Activated naive CD4-positive, alpha-beta T cell treated with anti-CD3 and anti-CD28 coated beads, Interleukin-2, amount 50 U/mL, for 72 hours (primary cell): ENCODE data around the gene ERCC5. TPM values are rescaled to one million over a fixed set of nuclear protein-coding genes. Genes with fewer than 3 reads are reported as not detected.
A peak's percentile ranks its signal among the peaks of the same experiment; 100 is the strongest.

Experiments
- ATAC-seq, 2 donors: fragments of 150-1000 bp; cut with Tn5 transposase; 2 replicates each; pipeline ENCODE4 v1.10.0; 2021; ENCODE audit warnings: mild to moderate bottlenecking in 2 of 2, moderate library complexity in 2 of 2
- DNase-seq, 2 donors: peaks; one replicate each; pipeline ENCODE4 v3.0.0; 2021 to 2022; ENCODE audit warnings: low spot score in 2 of 2
- H3K27ac Mint-ChIP-seq, 2 donors: one replicate each; pipeline ENCODE4 v1.8.0; 2022; ENCODE audit warnings: mild to moderate bottlenecking in 2 of 2, mixed read lengths in 2 of 2
- H3K36me3 Mint-ChIP-seq, 2 donors: one replicate each; pipeline ENCODE4 v1.8.0; 2022; ENCODE audit warnings: mixed read lengths in 2 of 2
- H3K9me3 Mint-ChIP-seq, 2 donors: one replicate each; pipeline ENCODE4 v1.8.0; 2022; ENCODE audit warnings: mixed read lengths in 2 of 2
- total RNA-seq, 2 donors: library from RNA; stranded (reverse); gene quantifications; one replicate each; pipeline ENCODE4 v1.2.3, GENCODE V29; 2022

The ERCC5 gene
- 10 to 100 TPM; 69.7 to 84.6 TPM for total RNA-seq

GRCh38 chr13:102845630-102846260 is at the start of gene ERCC5:
Gene ERCC5 (plus strand): TSS chr13:102846032. CDS start chr13:102846267, 235 bp downstream.
- Mint-ChIP-seq H3K9me3 (no peaks in the 10 kb centered on the region), H3K36me3 (peaks cover 16 to 19% of the 10 kb centered on the region in 2 donors), H3K27ac (peak within 1 kb of the TSS; percentile 99)
- peak; percentile 88 to 94 for DNase-seq
- ATAC-seq = peak; percentile 88 to 90

GRCh38 chr13:102798581-102799425 is 47.0 kb upstream of the ERCC5 start, which contains the start of the genes BIVM and POGLUT2:
Gene BIVM (plus strand): TSS chr13:102799119. CDS start chr13:102807268, 8,149 bp downstream.
Gene POGLUT2 (minus strand): TSS chr13:102798976. CDS start chr13:102798670, 306 bp downstream.
- Mint-ChIP-seq H3K9me3 (no peaks in the 10 kb centered on the region), H3K36me3 (peaks cover 5 to 13% of the 10 kb centered on the region in 2 donors), H3K27ac (peak within 1 kb of the TSS; percentile 72 to 82)
- DNase-seq (peak; percentile 63 to 81), ATAC-seq (peak; percentile 69 to 93)

GRCh38 chr13:102799426-102800144 is 46.2 kb upstream of the ERCC5 start:
- Mint-ChIP-seq H3K27ac (peak overlapping the region; percentile 72 to 81), H3K9me3 (no peaks in the 10 kb centered on the region), H3K36me3 (peaks cover 5 to 13% of the 10 kb centered on the region in 2 donors)
- ATAC-seq (peak; percentile 8 to 22), DNase-seq (peak in 1 of 2 donors; percentile 61)

GRCh38 chr13:102800145-102801041 is 45.4 kb upstream of the ERCC5 start:
- Mint-ChIP-seq H3K36me3 (peaks cover 5 to 13% of the 10 kb centered on the region in 2 donors), H3K9me3 (no peaks in the 10 kb centered on the region), H3K27ac (peak overlapping the region; percentile 72 to 81)
- ATAC-seq (peak; percentile 82 to 91), DNase-seq (peak; percentile 80 to 88)

- peaks cover 6 to 7% of the 10 kb centered on the region in 2 donors for H3K36me3 Mint-ChIP-seq
- DNase-seq (no peak), ATAC-seq (no peak)
- H3K27ac Mint-ChIP-seq = no peak overlapping the region
- H3K9me3 Mint-ChIP-seq = no peaks in the 10 kb centered on the region
Observed at GRCh38 chr13:102805680-102806079, 40.2 kb upstream of the ERCC5 start.

GRCh38 chr13:102807699-102808098 is 38.1 kb upstream of the ERCC5 start:
- ATAC-seq = no peak
- peaks cover 14 to 17% of the 10 kb centered on the region in 2 donors for H3K36me3 Mint-ChIP-seq
- no peak for DNase-seq

GRCh38 chr13:102812611-102813287 is 33.1 kb upstream of the ERCC5 start:
- Mint-ChIP-seq H3K9me3 (peaks cover 0 to 4% of the 10 kb centered on the region in 2 donors), H3K27ac (no peak overlapping the region), H3K36me3 (peaks cover 8 to 17% of the 10 kb centered on the region in 2 donors)
- no peak for ATAC-seq
- no peak for DNase-seq

More at GRCh38 chr13:102807699-102808098, 38.1 kb upstream of the ERCC5 start:
- peaks cover 0 to 4% of the 10 kb centered on the region in 2 donors for H3K9me3 Mint-ChIP-seq
- no peak overlapping the region for H3K27ac Mint-ChIP-seq

- no peak for ATAC-seq
- Mint-ChIP-seq H3K36me3 (peaks cover 8 to 17% of the 10 kb centered on the region in 2 donors), H3K9me3 (peaks cover 0 to 4% of the 10 kb centered on the region in 2 donors), H3K27ac (no peak overlapping the region)
- DNase-seq = no peak
Observed at GRCh38 chr13:102814025-102814607, 31.7 kb upstream of the ERCC5 start.

GRCh38 chr13:102814793-102815192 is 31.0 kb upstream of the ERCC5 start:
- DNase-seq (no peak), ATAC-seq (no peak)
- H3K9me3 Mint-ChIP-seq = peaks cover 0 to 4% of the 10 kb centered on the region in 2 donors
- peaks cover 8 to 22% of the 10 kb centered on the region in 2 donors for H3K36me3 Mint-ChIP-seq
- H3K27ac Mint-ChIP-seq = no peak overlapping the region

- H3K27ac Mint-ChIP-seq = no peak overlapping the region
- H3K9me3 Mint-ChIP-seq = peaks cover 0 to 4% of the 10 kb centered on the region in 2 donors
- peaks cover 8 to 17% of the 10 kb centered on the region in 2 donors for H3K36me3 Mint-ChIP-seq
- DNase-seq = no peak
- no peak for ATAC-seq
Observed at GRCh38 chr13:102815788-102816187, 30.0 kb upstream of the ERCC5 start.

- ATAC-seq (no peak), DNase-seq (no peak)
- no peak overlapping the region for H3K27ac Mint-ChIP-seq
- H3K9me3 Mint-ChIP-seq = peaks cover 0 to 4% of the 10 kb centered on the region in 2 donors
- H3K36me3 Mint-ChIP-seq = peaks cover 7 to 14% of the 10 kb centered on the region in 2 donors
Observed at GRCh38 chr13:102816708-102817107, 29.1 kb upstream of the ERCC5 start.

GRCh38 chr13:102817241-102817640 is 28.6 kb upstream of the ERCC5 start:
- no peak overlapping the region for H3K27ac Mint-ChIP-seq
- peaks cover 2 to 9% of the 10 kb centered on the region in 2 donors for H3K36me3 Mint-ChIP-seq
- H3K9me3 Mint-ChIP-seq = peaks cover 0 to under 1% of the 10 kb centered on the region in 2 donors
- DNase-seq = no peak
- no peak for ATAC-seq

- ATAC-seq = no peak
- Mint-ChIP-seq H3K36me3 (peaks cover 0 to 7% of the 10 kb centered on the region in 2 donors), H3K9me3 (no peaks in the 10 kb centered on the region), H3K27ac (no peak overlapping the region)
- no peak for DNase-seq
Observed at GRCh38 chr13:102817907-102818306, 27.9 kb upstream of the ERCC5 start.

GRCh38 chr13:102825400-102825799 is 20.4 kb upstream of the ERCC5 start:
- no peak for DNase-seq
- ATAC-seq = no peak
- H3K9me3 Mint-ChIP-seq = no peaks in the 10 kb centered on the region
- H3K27ac Mint-ChIP-seq = no peak overlapping the region
- no peaks in the 10 kb centered on the region for H3K36me3 Mint-ChIP-seq
